NCI-H2107 treated with DMSO at 0.1 percent for 48 hours (cell line): ENCODE results near the gene PGAP6.
"Not testable (repeated sequence)": the region's sequence is repeated elsewhere in the genome, so short reads cannot be mapped to it uniquely, and the experiment has no call there.

Experiments used
- DNase-seq: peaks from one replicate; lab custom pipeline; 2025; ENCODE audit not compliant: unreplicated experiment; lab: John Stamatoyannopoulos, UW

The PGAP6 gene

GRCh38 chr16:333406-334094 is 48.2 kb downstream of the PGAP6 start:
- no peak for DNase-seq

- not testable (repeated sequence) for DNase-seq
Measured at GRCh38 chr16:331181-331814, 50.5 kb downstream of the PGAP6 start.

GRCh38 chr16:330741-331140 is 51.0 kb downstream of the PGAP6 start:
- DNase-seq, result no peak

- no peak for DNase-seq
Measured at GRCh38 chr16:325375-326145, 56.2 kb downstream of the PGAP6 start.

GRCh38 chr16:324451-325334 is 57.1 kb downstream of the PGAP6 start:
- DNase-seq, result no peak

- no peak for DNase-seq
Measured at GRCh38 chr16:324201-324450, 57.7 kb downstream of the PGAP6 start.

GRCh38 chr16:322476-323143 is 59.2 kb downstream of the PGAP6 start:
- DNase-seq, result no peak

- no peak for DNase-seq
Measured at GRCh38 chr16:321532-321931, 60.2 kb downstream of the PGAP6 start.
